ENCODE data around the gene SH3BGRL. TPM values are rescaled to one million over a fixed set of nuclear protein-coding genes. Genes with fewer than 3 reads are reported as not detected.
A peak's percentile ranks its signal among the peaks of the same experiment; 100 is the strongest.

Gene SH3BGRL
- polyA plus RNA-seq, 1 of the 3 experiments (the other 2 are of a cell fraction): 43.6 TPM

DNA sequence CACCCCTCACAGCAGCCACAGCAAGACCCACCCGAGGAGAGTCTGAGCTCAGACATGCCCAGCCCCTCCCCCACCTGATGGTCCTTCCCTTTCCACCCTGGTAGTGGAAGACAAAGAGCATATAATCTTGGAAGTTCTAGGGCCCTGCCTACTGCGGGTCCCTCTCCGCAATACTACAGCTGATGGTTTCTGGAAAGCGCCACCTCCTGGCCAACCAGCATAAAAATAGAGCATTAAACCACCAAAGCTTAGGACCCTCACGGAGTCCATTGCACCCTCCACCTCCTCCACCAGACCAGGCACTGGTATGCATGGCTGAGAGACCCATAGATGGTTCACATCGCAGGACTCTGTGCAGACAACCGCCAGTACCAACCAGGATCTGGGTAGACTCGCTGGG lies 78.2 kb downstream of the SH3BGRL start:
- TF ChIP-seq CTCF (IDR thresholded peaks at IDR 0.05): peak; percentile 43
- TF ChIP-seq TEAD4 (IDR thresholded peaks at IDR 0.05; ENCODE audit: borderline replicate concordance, insufficient read depth): no peak
- TF ChIP-seq, protein P1, sequence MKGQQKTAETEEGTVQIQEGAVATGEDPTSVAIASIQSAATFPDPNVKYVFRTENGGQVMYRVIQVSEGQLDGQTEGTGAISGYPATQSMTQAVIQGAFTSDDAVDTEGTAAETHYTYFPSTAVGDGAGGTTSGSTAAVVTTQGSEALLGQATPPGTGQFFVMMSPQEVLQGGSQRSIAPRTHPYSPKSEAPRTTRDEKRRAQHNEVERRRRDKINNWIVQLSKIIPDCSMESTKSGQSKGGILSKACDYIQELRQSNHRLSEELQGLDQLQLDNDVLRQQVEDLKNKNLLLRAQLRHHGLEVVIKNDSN (IDR thresholded peaks at IDR 0.05; ENCODE audit: borderline replicate concordance, low read depth): no peak
- TF ChIP-seq, protein P2, sequence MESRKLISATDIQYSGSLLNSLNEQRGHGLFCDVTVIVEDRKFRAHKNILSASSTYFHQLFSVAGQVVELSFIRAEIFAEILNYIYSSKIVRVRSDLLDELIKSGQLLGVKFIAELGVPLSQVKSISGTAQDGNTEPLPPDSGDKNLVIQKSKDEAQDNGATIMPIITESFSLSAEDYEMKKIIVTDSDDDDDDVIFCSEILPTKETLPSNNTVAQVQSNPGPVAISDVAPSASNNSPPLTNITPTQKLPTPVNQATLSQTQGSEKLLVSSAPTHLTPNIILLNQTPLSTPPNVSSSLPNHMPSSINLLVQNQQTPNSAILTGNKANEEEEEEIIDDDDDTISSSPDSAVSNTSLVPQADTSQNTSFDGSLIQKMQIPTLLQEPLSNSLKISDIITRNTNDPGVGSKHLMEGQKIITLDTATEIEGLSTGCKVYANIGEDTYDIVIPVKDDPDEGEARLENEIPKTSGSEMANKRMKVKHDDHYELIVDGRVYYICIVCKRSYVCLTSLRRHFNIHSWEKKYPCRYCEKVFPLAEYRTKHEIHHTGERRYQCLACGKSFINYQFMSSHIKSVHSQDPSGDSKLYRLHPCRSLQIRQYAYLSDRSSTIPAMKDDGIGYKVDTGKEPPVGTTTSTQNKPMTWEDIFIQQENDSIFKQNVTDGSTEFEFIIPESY (IDR thresholded peaks at IDR 0.05; ENCODE audit: borderline replicate concordance, low read depth): no peak
- no peak for TF ChIP-seq FOXM1 (IDR thresholded peaks at IDR 0.05; ENCODE audit: low read depth)
- no peak for TF ChIP-seq TCF12 (IDR thresholded peaks at IDR 0.05)
- Histone ChIP-seq H3K79me2 (ENCODE audit: insufficient read depth) (no peaks in the 10 kb centered on the region), H3K9ac (no peak overlapping the region), H3F3A (replicated peaks; ENCODE audit: insufficient read depth) (no peaks in the 10 kb centered on the region), H3K27me3 (ENCODE audit: insufficient read depth) (no peaks in the 10 kb centered on the region), H3K36me3 (replicated peaks in 1 of 2; ENCODE audit: control insufficient read depth in 1 of 2, insufficient read depth in 2 of 2, low read length in 1 of 2) (peaks cover 0 to 4% of the 10 kb centered on the region in 2 experiments), H3K27ac (ENCODE audit: low read depth in 2 of 2, low read length in 1 of 2) (no peak overlapping the region), H3K9me3 (no peaks in the 10 kb centered on the region), H3K4me2 (no peak overlapping the region), H3K9me2 (no peaks in the 10 kb centered on the region), H2AFZ (ENCODE audit: low read depth) (no peak overlapping the region), H3K4me1 (ENCODE audit: control insufficient read depth in 1 of 2, insufficient read depth in 2 of 2, low read depth in 1 of 2, low read length in 1 of 2) (no peaks in the 10 kb centered on the region), H3K4me3 (ENCODE audit: low read depth in 2 of 2, low read length in 1 of 2) (no peak overlapping the region), H4K20me1 (ENCODE audit: insufficient read depth) (no peaks in the 10 kb centered on the region)
- 32% methylated on average over 5 of the region's 8 CpGs for WGBS (ENCODE audit: low lambda C conversion rate)
- CTCF ChIA-PET: interaction anchor here (0.9 to 1.1 kb wide), 3 partner anchors 11 to 160 kb away, joined by 3 read pairs; no protein-coding TSS in a partner anchor
- DNase-seq: no peak
- POLR2A ChIA-PET: no interaction called here

- Histone ChIP-seq H3K9ac (no peak overlapping the region), H3K79me2 (ENCODE audit: insufficient read depth) (no peaks in the 10 kb centered on the region), H3K9me3 (no peaks in the 10 kb centered on the region), H4K20me1 (ENCODE audit: insufficient read depth) (no peaks in the 10 kb centered on the region), H3K4me1 (ENCODE audit: control insufficient read depth in 1 of 2, insufficient read depth in 2 of 2, low read depth in 1 of 2, low read length in 1 of 2) (no peaks in the 10 kb centered on the region), H3K4me2 (no peak overlapping the region), H2AFZ (ENCODE audit: low read depth) (no peak overlapping the region), H3K27me3 (ENCODE audit: insufficient read depth) (no peaks in the 10 kb centered on the region), H3K36me3 (replicated peaks in 1 of 2; ENCODE audit: control insufficient read depth in 1 of 2, insufficient read depth in 2 of 2, low read length in 1 of 2) (no peaks in the 10 kb centered on the region), H3K9me2 (no peaks in the 10 kb centered on the region), H3F3A (replicated peaks; ENCODE audit: insufficient read depth) (no peaks in the 10 kb centered on the region), H3K4me3 (ENCODE audit: low read depth in 2 of 2, low read length in 1 of 2) (no peak overlapping the region), H3K27ac (ENCODE audit: low read depth in 2 of 2, low read length in 1 of 2) (no peak overlapping the region)
- no peak for DNase-seq
- WGBS (ENCODE audit: low lambda C conversion rate): 23% methylated on average over 3 of the region's 3 CpGs
- ChIA-PET CTCF (interaction anchor here (0.8 kb wide), 1 partner anchor 65 kb away, joined by 3 read pairs; no protein-coding TSS in a partner anchor), POLR2A (no interaction called here)
- no peak for TF ChIP-seq CTCF (IDR thresholded peaks at IDR 0.05)
- no peak for TF ChIP-seq NRF1 (IDR thresholded peaks at IDR 0.05; ENCODE audit: low read depth, low read length)
- TF ChIP-seq RXRA (IDR thresholded peaks at IDR 0.05; ENCODE audit: borderline replicate concordance, low read depth): no peak
- TF ChIP-seq TAF1 (IDR thresholded peaks at IDR 0.05; ENCODE audit: borderline replicate concordance, low read depth, low read length): no peak
- TF ChIP-seq MXI1 (IDR thresholded peaks at IDR 0.05; ENCODE audit: low read depth, low read length): no peak
- TF ChIP-seq FOXJ3 (CRISPR knock-in tag; IDR thresholded peaks at IDR 0.05): no peak
- TF ChIP-seq NFIC (IDR thresholded peaks at IDR 0.05; ENCODE audit: borderline replicate concordance): no peak
- TF ChIP-seq SIN3A (IDR thresholded peaks at IDR 0.05; ENCODE audit: borderline replicate concordance, low read depth, low read length): no peak
- TF ChIP-seq RFX5 (IDR thresholded peaks at IDR 0.05; ENCODE audit: low read length): no peak
- TF ChIP-seq GABPA (IDR thresholded peaks at IDR 0.05; ENCODE audit: low read depth): no peak
- TF ChIP-seq, protein P1 (IDR thresholded peaks at IDR 0.05; ENCODE audit: borderline replicate concordance, low read depth): no peak
- TF ChIP-seq FOXM1 (IDR thresholded peaks at IDR 0.05; ENCODE audit: low read depth): no peak
- no peak for TF ChIP-seq MEF2A (IDR thresholded peaks at IDR 0.05; ENCODE audit: borderline replicate concordance, low read depth)
- no peak for TF ChIP-seq CHD2 (IDR thresholded peaks at IDR 0.05; ENCODE audit: low read length, partially characterized antibody)
- TF ChIP-seq FOSL2 (IDR thresholded peaks at IDR 0.05; ENCODE audit: borderline replicate concordance, low read depth): no peak
- no peak for TF ChIP-seq JUND (IDR thresholded peaks at IDR 0.05)
- TF ChIP-seq RCOR1 (IDR thresholded peaks at IDR 0.05; ENCODE audit: low read length): no peak
These were observed 84.2 kb downstream of the SH3BGRL start for GRCh38 chrX:81286075-81286474.

Measured in SK-N-SH (cell line).